ENCODE measurements around the gene KLHL26.

- no peak for TF ChIP-seq ELK1 (IDR thresholded peaks at IDR 0.05; ENCODE audit: borderline replicate concordance, low read depth, low read length)
- no peak for TF ChIP-seq CTCF (conservative IDR thresholded peaks at IDR 0.05; ENCODE audit: low read depth, low read length)
These were observed 82.7 kb downstream of the KLHL26 start for GRCh38 chr19:18719541-18719940.

Measured in IMR-90 (cell line).